Measurements from ENCODE around the gene PDIA5. TPM values are rescaled to one million over a fixed set of nuclear protein-coding genes. Genes with fewer than 3 reads are reported as not detected.

PDIA5 gene
- total RNA-seq, 1 experiment from 2014 or later = 53.6 TPM

DNA sequence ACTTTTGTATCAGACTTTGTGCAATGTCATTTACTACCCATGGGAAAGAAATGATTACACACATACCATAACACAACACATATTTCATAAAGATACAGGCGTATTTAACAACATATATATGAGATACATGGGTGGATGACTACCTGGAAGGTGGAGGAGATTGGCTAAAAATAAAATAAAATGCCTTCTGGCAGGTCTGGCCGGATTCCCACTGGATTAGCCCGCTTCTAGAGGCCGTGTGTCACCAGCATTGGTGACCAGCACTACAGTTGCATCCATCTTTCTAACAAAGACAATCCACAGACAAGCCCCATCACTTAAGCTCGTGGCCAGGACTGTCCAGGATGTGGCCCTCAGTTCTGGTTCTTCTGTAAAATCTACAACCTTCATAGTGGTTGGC lies 114.0 kb downstream of the PDIA5 start:
- no peak for ATAC-seq
- intact Hi-C loops (cut with micrococcal nuclease; ENCODE audit: unreplicated experiment) = no loop called here

DNA sequence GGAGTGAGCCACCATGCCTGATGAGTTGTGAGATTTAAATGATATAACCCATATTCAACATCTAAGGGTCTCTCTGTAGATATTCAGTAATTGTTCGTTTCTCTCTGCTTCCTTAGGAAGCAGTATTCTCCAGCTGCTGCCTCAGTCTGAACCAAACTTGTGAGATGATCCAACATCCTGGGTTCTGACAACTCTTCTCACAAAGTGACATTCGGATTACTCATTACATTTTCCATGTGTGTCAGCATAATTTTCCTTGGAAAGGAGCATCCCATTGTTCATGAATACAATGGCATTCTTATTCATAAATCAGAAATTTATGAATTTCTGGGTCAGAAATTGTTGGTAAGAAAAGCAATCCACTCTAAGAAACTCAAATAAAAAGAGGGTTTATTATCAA lies 119.9 kb downstream of the PDIA5 start:
- POLR2A ChIA-PET = no interaction called here
- no TSS peak for BruUV-seq (replicated peaks)

More for the DNA sequence above, 114.0 kb downstream of the PDIA5 start:
- no peak overlapping the region for H3K27ac ChIP-seq (ENCODE audit: low read length)
- no peaks in the 10 kb centered on the region for H3K27me3 ChIP-seq (ENCODE audit: control insufficient read depth, insufficient read depth, low read length)
- no peaks in the 10 kb centered on the region for H3K4me1 ChIP-seq (ENCODE audit: control insufficient read depth, insufficient read depth, low read length)
- H3K9me3 ChIP-seq (ENCODE audit: control insufficient read depth, insufficient read depth, low read depth, low read length) = no peaks in the 10 kb centered on the region
- ChIA-PET CTCF (no interaction called here), POLR2A (interaction anchor here (0.6 kb wide), 1 partner anchor 68 kb away, joined by 3 read pairs; no protein-coding TSS in a partner anchor)
- in situ Hi-C loops (cut with HindIII; ENCODE audit: low pct_unique_long_range_greater_than_20kb, low sequenced_read_pairs) = no loop called here
- DNase-seq (ENCODE audit: low read depth, low spot score) = no peak
- H3K4me3 ChIP-seq (ENCODE audit: low read depth in 2 of 2, low read length in 2 of 2) = no peak overlapping the region
- H3K36me3 ChIP-seq (ENCODE audit: control insufficient read depth, insufficient read depth, low read length) = no peaks in the 10 kb centered on the region
- TF ChIP-seq SIN3A (IDR thresholded peaks at IDR 0.05; ENCODE audit: borderline replicate concordance, insufficient read depth, low read depth, low read length) = no peak
- TF ChIP-seq, protein P1, sequence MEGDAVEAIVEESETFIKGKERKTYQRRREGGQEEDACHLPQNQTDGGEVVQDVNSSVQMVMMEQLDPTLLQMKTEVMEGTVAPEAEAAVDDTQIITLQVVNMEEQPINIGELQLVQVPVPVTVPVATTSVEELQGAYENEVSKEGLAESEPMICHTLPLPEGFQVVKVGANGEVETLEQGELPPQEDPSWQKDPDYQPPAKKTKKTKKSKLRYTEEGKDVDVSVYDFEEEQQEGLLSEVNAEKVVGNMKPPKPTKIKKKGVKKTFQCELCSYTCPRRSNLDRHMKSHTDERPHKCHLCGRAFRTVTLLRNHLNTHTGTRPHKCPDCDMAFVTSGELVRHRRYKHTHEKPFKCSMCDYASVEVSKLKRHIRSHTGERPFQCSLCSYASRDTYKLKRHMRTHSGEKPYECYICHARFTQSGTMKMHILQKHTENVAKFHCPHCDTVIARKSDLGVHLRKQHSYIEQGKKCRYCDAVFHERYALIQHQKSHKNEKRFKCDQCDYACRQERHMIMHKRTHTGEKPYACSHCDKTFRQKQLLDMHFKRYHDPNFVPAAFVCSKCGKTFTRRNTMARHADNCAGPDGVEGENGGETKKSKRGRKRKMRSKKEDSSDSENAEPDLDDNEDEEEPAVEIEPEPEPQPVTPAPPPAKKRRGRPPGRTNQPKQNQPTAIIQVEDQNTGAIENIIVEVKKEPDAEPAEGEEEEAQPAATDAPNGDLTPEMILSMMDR (IDR thresholded peaks at IDR 0.05) = no peak
- no peak for TF ChIP-seq TCF7L2 (IDR thresholded peaks at IDR 0.05; ENCODE audit: low read depth, low read length)
- TF ChIP-seq, protein P2, sequence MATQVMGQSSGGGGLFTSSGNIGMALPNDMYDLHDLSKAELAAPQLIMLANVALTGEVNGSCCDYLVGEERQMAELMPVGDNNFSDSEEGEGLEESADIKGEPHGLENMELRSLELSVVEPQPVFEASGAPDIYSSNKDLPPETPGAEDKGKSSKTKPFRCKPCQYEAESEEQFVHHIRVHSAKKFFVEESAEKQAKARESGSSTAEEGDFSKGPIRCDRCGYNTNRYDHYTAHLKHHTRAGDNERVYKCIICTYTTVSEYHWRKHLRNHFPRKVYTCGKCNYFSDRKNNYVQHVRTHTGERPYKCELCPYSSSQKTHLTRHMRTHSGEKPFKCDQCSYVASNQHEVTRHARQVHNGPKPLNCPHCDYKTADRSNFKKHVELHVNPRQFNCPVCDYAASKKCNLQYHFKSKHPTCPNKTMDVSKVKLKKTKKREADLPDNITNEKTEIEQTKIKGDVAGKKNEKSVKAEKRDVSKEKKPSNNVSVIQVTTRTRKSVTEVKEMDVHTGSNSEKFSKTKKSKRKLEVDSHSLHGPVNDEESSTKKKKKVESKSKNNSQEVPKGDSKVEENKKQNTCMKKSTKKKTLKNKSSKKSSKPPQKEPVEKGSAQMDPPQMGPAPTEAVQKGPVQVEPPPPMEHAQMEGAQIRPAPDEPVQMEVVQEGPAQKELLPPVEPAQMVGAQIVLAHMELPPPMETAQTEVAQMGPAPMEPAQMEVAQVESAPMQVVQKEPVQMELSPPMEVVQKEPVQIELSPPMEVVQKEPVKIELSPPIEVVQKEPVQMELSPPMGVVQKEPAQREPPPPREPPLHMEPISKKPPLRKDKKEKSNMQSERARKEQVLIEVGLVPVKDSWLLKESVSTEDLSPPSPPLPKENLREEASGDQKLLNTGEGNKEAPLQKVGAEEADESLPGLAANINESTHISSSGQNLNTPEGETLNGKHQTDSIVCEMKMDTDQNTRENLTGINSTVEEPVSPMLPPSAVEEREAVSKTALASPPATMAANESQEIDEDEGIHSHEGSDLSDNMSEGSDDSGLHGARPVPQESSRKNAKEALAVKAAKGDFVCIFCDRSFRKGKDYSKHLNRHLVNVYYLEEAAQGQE (IDR thresholded peaks at IDR 0.05; ENCODE audit: insufficient read depth in 1 of 2, low read depth in 2 of 2, low read length in 1 of 2) = no peak
- no peak for TF ChIP-seq POLR2AphosphoS5 (IDR thresholded peaks at IDR 0.05; ENCODE audit: low read depth, low read length)
- no TSS peak for BruUV-seq (replicated peaks)

More for the DNA sequence above, 119.9 kb downstream of the PDIA5 start:
- no peak overlapping the region for H3K27ac ChIP-seq (ENCODE audit: low read length)
- CTCF ChIA-PET = no interaction called here
- H3K4me3 ChIP-seq (ENCODE audit: low read depth in 2 of 2, low read length in 2 of 2) = no peak overlapping the region
- DNase-seq (ENCODE audit: low read depth, low spot score) (no peak), ATAC-seq (no peak)
- TF ChIP-seq, protein P2 (IDR thresholded peaks at IDR 0.05; ENCODE audit: insufficient read depth in 1 of 2, low read depth in 2 of 2, low read length in 1 of 2) = no peak
- TF ChIP-seq, protein P1 (IDR thresholded peaks at IDR 0.05) = no peak
- TF ChIP-seq TCF7L2 (IDR thresholded peaks at IDR 0.05; ENCODE audit: low read depth, low read length) (no peak), POLR2AphosphoS5 (IDR thresholded peaks at IDR 0.05; ENCODE audit: low read depth, low read length) (no peak), SIN3A (IDR thresholded peaks at IDR 0.05; ENCODE audit: borderline replicate concordance, insufficient read depth, low read depth, low read length) (no peak)
- intact Hi-C loops (cut with micrococcal nuclease; ENCODE audit: unreplicated experiment) (no loop called here), in situ Hi-C loops (cut with HindIII; ENCODE audit: low pct_unique_long_range_greater_than_20kb, low sequenced_read_pairs) (no loop called here)
- H3K9me3 ChIP-seq (ENCODE audit: control insufficient read depth, insufficient read depth, low read depth, low read length) = no peaks in the 10 kb centered on the region
- H3K27me3 ChIP-seq (ENCODE audit: control insufficient read depth, insufficient read depth, low read length) = no peaks in the 10 kb centered on the region
- H3K36me3 ChIP-seq (ENCODE audit: control insufficient read depth, insufficient read depth, low read length) = no peaks in the 10 kb centered on the region
- H3K4me1 ChIP-seq (ENCODE audit: control insufficient read depth, insufficient read depth, low read length) = no peaks in the 10 kb centered on the region
